Measurements from ENCODE around the gene PIAS4.

The PIAS4 gene

GRCh38 chr19:4023600-4024398 is 16.3 kb downstream of the PIAS4 start:
- DNase-seq = no peak

DNA sequence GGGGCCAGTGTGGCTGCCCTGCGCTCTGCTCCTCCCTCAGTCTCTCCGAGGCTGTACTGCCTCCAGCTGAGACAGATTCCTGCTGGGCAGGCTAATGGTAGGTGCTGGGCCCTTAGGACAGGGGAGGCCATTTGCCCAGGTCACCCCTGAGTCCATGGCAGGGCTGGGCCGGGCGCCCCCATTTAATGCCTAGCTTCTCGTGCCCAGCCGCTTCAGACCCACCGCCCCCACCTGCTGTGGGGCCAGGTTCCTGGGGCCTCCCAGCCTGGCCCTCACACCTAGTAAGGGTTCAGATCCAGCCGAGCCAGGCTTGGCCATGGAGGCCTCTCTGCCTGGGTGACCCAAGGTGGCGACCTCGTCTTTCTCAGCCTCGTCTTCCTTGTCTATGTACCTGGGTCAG is 17.8 kb downstream of the PIAS4 start:
- DNase-seq = no peak

DNA sequence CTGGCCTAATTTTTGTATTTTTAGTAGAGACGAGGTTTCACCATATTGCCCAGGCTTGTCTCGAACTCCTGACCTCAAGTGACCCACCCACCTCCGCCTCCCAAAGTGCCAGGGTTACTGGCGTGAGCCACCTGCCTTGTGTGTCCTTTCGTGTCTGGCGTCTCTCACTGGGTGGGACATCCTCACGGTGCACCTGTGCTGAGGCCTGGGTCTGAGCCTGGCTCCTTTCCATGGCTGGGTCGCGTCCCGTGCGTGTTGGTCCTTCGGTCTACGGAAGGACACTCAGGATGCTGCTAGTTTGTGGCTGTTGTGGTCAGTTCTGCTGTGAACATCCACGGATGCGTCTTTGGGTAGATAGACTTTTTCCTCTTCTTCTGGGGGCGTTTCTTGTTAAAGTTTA is 19.6 kb downstream of the PIAS4 start:
- DNase-seq = no peak

- DNase-seq = no peak
Observed at GRCh38 chr19:4028334-4029246, 21.1 kb downstream of the PIAS4 start.

DNA sequence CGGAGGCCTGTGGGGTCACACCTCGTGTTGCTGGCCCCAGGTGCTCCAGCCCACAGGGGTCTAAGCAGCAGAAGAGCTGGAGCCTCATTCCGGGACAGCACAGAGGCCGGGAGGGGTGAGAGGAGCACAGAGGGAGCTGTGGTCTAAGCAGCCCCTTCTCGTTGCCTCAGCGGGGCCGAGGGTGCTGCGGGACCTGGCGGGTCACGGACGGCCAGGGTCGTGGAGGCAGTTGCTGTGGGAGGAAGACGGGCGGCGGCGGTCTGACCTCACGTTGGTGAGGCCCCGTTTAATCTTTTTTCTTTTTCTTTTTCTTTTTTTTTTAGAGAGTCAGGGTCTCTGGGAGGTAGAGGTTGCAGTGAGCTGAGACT is 21.7 kb downstream of the PIAS4 start:
- DNase-seq = no peak

- no peak for DNase-seq
Observed at GRCh38 chr19:4030552-4030951, 23.0 kb downstream of the PIAS4 start.

GRCh38 chr19:4030981-4031380 is 23.4 kb downstream of the PIAS4 start:
- no peak for DNase-seq

DNA sequence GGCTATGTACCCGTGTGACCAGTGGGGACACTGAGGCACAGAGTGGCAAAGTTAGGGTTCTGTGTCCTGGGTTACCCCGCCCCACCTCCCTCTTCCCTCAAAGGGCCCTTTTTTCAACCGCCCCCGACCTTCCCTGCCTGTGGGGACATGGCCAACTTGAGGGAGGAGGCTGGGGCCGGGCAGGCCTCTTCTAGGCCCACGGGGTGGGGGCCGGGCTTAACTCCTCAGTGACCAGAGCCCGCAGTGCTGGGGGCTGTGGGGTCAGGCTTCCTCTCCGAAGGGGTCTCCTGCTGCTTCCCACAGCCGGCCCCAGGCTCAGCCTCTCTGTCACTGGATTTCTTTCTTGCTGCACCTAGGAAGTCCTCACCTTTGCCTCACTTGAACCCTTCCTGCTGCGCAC is 23.9 kb downstream of the PIAS4 start:
- DNase-seq = no peak

- DNase-seq = no peak
Observed at GRCh38 chr19:4032436-4032835, 24.9 kb downstream of the PIAS4 start.

- no peak for DNase-seq
Observed at GRCh38 chr19:4033028-4033956, 25.8 kb downstream of the PIAS4 start.

DNA sequence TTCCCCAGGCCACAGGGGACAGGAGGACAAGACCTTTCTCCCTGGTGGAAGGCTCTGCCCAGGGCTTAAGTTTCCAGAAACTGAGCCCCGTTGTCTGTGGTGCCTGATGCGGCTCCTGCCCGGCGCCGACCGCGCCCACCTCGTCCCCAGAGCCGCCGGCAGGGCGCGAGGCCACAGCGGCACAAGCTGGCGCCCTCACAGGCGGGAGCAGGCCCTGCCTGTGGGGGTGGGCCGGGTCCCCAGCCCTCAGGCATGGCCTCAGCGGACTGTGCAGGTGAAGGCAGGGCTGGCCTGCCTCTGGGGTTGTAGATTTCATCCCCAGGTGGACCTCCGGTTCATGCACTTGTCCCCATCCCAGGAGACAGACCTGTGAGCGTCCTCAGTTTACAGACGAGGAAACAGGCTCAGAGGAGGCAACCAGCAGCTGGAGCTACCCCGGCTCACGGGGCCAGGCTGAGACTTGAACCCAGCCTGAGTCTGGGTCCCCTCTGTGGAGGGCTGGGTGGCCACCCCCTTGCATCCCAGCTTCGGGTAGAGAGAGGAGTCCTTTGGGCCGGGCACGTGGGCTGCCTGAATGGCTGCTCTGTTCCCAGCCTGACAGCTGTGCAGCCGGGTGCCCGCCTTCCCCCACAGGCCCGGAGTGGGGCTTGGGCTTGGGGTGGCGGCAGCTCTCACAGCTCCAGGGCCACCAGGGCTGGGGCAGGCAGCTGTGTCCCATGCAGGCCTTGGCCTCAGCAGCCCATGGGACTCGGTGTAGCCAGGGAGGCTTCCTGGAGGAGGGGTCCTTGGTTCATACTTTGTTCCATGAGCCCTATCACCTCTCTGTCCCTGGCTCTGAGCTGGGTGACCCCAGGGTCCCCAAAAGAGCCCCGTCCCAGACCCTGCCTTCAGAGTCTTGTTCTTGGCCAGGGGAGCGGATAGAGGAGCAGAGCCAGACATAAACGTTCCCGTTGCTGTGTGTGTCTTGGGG is 26.8 kb downstream of the PIAS4 start:
- DNase-seq = no peak

- DNase-seq = no peak
Observed at GRCh38 chr19:4035018-4035566, 27.6 kb downstream of the PIAS4 start.

DNA sequence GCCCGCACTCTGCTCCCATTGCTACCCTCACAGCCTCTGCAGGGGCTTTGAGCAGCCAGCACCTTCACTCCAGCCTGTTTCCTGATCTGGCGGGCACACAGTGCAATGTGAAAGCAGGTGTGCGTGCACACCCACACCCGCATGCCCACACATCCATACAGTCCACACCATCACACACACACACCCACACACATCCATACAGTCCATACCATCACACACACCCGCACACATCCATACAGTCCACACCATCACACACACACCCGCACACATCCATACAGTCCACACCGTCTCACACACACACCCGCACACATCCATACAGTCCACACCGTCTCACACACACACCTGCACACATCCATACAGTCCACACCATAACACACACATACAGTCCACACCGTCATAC is 28.0 kb downstream of the PIAS4 start:
- no peak for DNase-seq

DNA sequence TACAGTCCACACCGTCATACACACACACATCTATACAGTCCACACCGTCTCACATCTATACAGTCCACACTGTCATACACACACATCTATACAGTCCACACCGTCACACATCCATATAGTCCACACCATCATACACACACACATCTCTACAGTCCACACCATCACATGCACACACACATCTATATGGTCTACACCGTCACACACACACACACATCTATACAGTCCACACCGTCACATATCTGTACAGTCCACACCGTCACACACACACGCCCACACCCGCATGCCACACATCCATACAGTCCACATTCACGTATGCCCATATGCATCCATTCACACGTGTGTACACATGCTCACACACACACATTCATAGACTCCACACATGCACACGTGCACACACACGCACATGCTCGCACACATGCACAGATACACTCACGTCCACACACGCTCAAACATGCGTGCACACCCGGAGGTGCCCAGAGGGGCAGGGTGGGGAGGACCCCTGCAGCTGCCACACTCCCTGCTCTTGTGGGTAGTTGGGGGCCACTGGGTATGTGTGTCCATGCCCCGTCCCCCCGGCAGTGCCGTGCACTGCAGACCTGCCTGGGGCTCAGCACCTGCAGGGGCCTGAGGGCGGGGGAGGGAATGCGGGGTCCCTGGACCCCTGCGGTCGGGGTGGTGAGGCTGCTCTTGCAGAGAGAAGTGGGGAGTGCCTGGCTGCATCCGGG is 29.2 kb downstream of the PIAS4 start:
- no peak for DNase-seq

- no peak for DNase-seq
Observed at GRCh38 chr19:4037301-4037949, 29.9 kb downstream of the PIAS4 start.

DNA sequence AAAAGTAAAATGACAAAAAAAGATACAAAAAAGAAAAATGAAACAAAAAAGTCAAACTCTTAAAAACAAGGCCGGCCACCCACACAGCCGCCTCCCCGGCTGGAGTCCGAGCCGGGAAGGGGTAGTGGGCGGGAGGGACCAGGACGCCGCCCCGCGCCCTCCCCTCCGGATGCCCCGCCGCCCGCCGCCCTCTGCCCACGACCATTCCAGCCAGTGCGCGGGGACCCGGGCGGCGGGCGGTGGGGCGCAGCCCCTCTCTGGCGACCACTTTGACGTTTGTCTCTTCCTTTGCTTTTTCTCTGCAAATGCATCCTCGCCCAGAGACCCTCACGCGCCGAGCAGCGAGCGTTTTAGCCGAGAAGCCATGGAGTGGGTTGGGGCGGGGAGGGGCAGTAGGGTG is 30.5 kb downstream of the PIAS4 start:
- no peak for DNase-seq

- DNase-seq = no peak
Observed at GRCh38 chr19:4038661-4039423, 31.3 kb downstream of the PIAS4 start.

DNA sequence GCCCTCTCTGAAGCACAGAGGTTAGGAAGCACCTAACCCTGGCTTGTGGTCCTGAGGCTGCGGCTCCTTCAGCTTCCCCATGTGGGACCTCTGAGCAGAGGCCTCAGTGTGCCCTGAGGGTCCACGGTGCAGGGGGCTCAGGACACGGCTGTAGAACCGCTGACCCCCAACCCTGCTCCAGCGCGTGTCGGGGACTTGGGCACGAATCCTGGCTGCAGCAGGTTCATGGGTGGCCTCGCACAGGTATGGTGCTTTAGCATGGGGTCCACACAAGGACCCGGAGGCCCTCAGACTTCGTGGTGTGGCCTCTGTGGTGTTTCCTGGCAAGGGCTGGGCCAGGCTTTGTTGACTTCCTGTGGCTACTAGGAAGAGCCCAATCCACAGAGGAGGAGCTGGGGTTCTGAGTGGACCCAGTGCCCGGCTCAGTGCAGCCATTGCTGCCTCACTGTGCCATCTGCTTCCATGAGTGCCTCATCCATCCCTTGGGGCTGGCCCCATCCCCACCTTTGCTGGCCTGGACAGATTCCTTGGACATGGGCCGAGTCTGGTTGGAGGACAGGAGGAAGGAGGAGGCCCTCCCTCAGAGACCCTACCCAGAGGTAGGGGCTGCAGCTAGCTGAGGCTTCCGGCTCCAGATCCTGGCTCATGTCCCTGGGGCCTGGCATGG is 34.7 kb downstream of the PIAS4 start:
- no peak for DNase-seq

- no peak for DNase-seq
Observed at GRCh38 chr19:4042731-4043082, 35.2 kb downstream of the PIAS4 start.

Measured in T1000 (cell line).